Fibroblast of lung (primary cell): ENCODE measurements around the gene MPDZ. TPM values are rescaled to one million over a fixed set of nuclear protein-coding genes. Genes with fewer than 3 reads are reported as not detected.

Source experiments
- DNase-seq, 2 donors: peaks; one replicate each; pipeline versions ENCODE4 v3.0.0 to v3.0.0-alpha.2; 2010; ENCODE audit warnings: low read depth in 2 of 2
- H2AFZ ChIP-seq: 2 replicates; pipeline ENCODE4 v1.5.1; 2012; ENCODE audit warnings: low read length, control low read depth, inconsistent platforms
- H3K27ac ChIP-seq: 2 replicates; pipeline ENCODE4 v1.5.1; 2011; ENCODE audit warnings: low read length, control low read depth; ENCODE audit not compliant: insufficient read depth
- H3K27me3 ChIP-seq: 2 replicates; pipeline ENCODE4 v1.5.1; 2011; ENCODE audit warnings: mild to moderate bottlenecking, low read length; ENCODE audit not compliant: control insufficient read depth, insufficient read depth
- H3K36me3 ChIP-seq: 2 replicates; pipeline ENCODE4 v1.5.1; 2011; ENCODE audit warnings: low read length; ENCODE audit not compliant: control insufficient read depth, insufficient read depth
- H3K4me1 ChIP-seq: 2 replicates; pipeline ENCODE4 v1.5.1; 2011; ENCODE audit warnings: low read length; ENCODE audit not compliant: control insufficient read depth, insufficient read depth; ENCODE audit errors: extremely low read depth
- H3K4me2 ChIP-seq: 2 replicates; pipeline ENCODE4 v1.5.1; 2011; ENCODE audit warnings: low read length, control low read depth; ENCODE audit not compliant: insufficient read depth; ENCODE audit errors: extremely low read depth
- H3K4me3 ChIP-seq, 4 experiments: fragments of 200-600 bp in 1 of 4; sonication (generic) in 1 of 4; replicated peaks in 1 of 4; 2 replicates each; pipeline ENCODE4 v1.5.1; 2011 to 2016; ENCODE audit warnings: low read length in 4 of 4, low read depth in 3 of 4, mild to moderate bottlenecking in 3 of 4, control low read depth in 2 of 4, inconsistent platforms in 1 of 4, mixed read lengths in 1 of 4; ENCODE audit not compliant: insufficient read depth in 1 of 4; ENCODE audit errors: control extremely low read depth in 1 of 4
- H3K79me2 ChIP-seq: 2 replicates; pipeline ENCODE4 v1.5.1; 2012; ENCODE audit warnings: mild to moderate bottlenecking, low read length, inconsistent platforms; ENCODE audit not compliant: control insufficient read depth, insufficient read depth
- H3K9ac ChIP-seq: 2 replicates; pipeline ENCODE4 v1.5.1; 2011; ENCODE audit warnings: mild to moderate bottlenecking, low read length, control low read depth; ENCODE audit not compliant: insufficient read depth
- H3K9me3 ChIP-seq: 2 replicates; pipeline ENCODE4 v1.5.1; 2012; ENCODE audit warnings: low read depth, low read length; ENCODE audit not compliant: control insufficient read depth, insufficient read depth
- H4K20me1 ChIP-seq: 2 replicates; pipeline ENCODE4 v1.5.1; 2011; ENCODE audit warnings: low read length; ENCODE audit not compliant: control insufficient read depth, insufficient read depth; ENCODE audit errors: extremely low read depth
- CTCF ChIP-seq, 2 donors: IDR thresholded peaks in 1 of 2; conservative IDR thresholded peaks in 1 of 2; 1 replicate in 1 of 2; 2 replicates in 1 of 2; pipeline ENCODE4 v1.5.1; 2011 to 2012; ENCODE audit warnings: low read length in 2 of 2, control low read depth in 1 of 2, inconsistent platforms in 1 of 2, low read depth in 1 of 2, mild to moderate bottlenecking in 1 of 2
- EZH2 ChIP-seq: IDR thresholded peaks from 2 replicates; pipeline ENCODE4 v1.5.1; 2012; ENCODE audit warnings: low read length, control low read depth, mild to moderate bottlenecking; ENCODE audit errors: missing control alignments
- polyA plus RNA-seq, 2 donors: library from polyadenylated mRNA; depleted of rRNA in 1 of 2; stranded (reverse) in 1 of 2; unstranded in 1 of 2; fragments of >200 nt; gene quantifications; 2 replicates each; pipeline ENCODE4 v1.2.1, GENCODE V29; 2011 to 2012; ENCODE audit warnings: missing spikeins in 1 of 2
- total RNA-seq: library from RNA; depleted of rRNA; stranded (reverse); fragments of >200 nt; gene quantifications from 2 replicates; pipeline ENCODE4 v1.2.1, GENCODE V29; 2014

MPDZ gene
- total and polyA plus RNA-seq, 2 donors (not counting 1 experiment from before 2014, with no cell fraction given): 28.9 to 66.9 TPM

- Histone ChIP-seq H3K9me3 (no peaks in the 10 kb centered on the region), H3K4me1 (no peaks in the 10 kb centered on the region), H3K27ac (no peak overlapping the region), H3K36me3 (no peaks in the 10 kb centered on the region), H3K4me3 (no peak overlapping the region), H2AFZ (no peak overlapping the region), H3K4me2 (no peak overlapping the region), H4K20me1 (no peaks in the 10 kb centered on the region), H3K79me2 (no peaks in the 10 kb centered on the region), H3K9ac (no peak overlapping the region), H3K27me3 (no peaks in the 10 kb centered on the region)
- TF ChIP-seq EZH2 (no peak), CTCF (conservative IDR thresholded peaks at IDR 0.05 in 1 of 2, IDR thresholded peaks at IDR 0.05 in 1 of 2; ENCODE audit: low read depth in 1 of 2, low read length in 2 of 2) (no peak)
- no peak for DNase-seq
Observed at GRCh38 chr9:13209498-13209897, 70.0 kb downstream of the MPDZ start.

- H3K4me2 ChIP-seq: no peak overlapping the region
- peak in 1 of 2 donors; percentile 14 for DNase-seq
- no peak overlapping the region for H3K9ac ChIP-seq
- H4K20me1 ChIP-seq: no peaks in the 10 kb centered on the region
- no peaks in the 10 kb centered on the region for H3K9me3 ChIP-seq
- TF ChIP-seq EZH2: no peak
- TF ChIP-seq CTCF (conservative IDR thresholded peaks at IDR 0.05 in 1 of 2, IDR thresholded peaks at IDR 0.05 in 1 of 2; ENCODE audit: low read depth in 1 of 2, low read length in 2 of 2): no peak
- H3K4me3 ChIP-seq: no peak overlapping the region
- no peaks in the 10 kb centered on the region for H3K79me2 ChIP-seq
- no peak overlapping the region for H2AFZ ChIP-seq
- no peaks in the 10 kb centered on the region for H3K36me3 ChIP-seq
- H3K27ac ChIP-seq: no peak overlapping the region
- no peaks in the 10 kb centered on the region for H3K27me3 ChIP-seq
- H3K4me1 ChIP-seq: no peaks in the 10 kb centered on the region
Observed at GRCh38 chr9:13205824-13206223, 73.7 kb downstream of the MPDZ start.

GRCh38 chr9:13190040-13190439, 89.5 kb downstream of the MPDZ start:
- DNase-seq: no peak
- TF ChIP-seq EZH2: no peak
- TF ChIP-seq CTCF (conservative IDR thresholded peaks at IDR 0.05 in 1 of 2, IDR thresholded peaks at IDR 0.05 in 1 of 2; ENCODE audit: low read depth in 1 of 2, low read length in 2 of 2): no peak
- Histone ChIP-seq H4K20me1 (no peaks in the 10 kb centered on the region), H3K27ac (no peak overlapping the region), H3K27me3 (no peaks in the 10 kb centered on the region), H2AFZ (no peak overlapping the region), H3K4me3 (no peak overlapping the region), H3K4me1 (no peaks in the 10 kb centered on the region), H3K36me3 (peaks cover 2% of the 10 kb centered on the region), H3K9me3 (no peaks in the 10 kb centered on the region), H3K9ac (no peak overlapping the region), H3K4me2 (no peak overlapping the region), H3K79me2 (no peaks in the 10 kb centered on the region)
